GM12872 (cell line): ENCODE measurements around the gene MAGI1.

Experiments used
- CTCF ChIP-seq: IDR thresholded peaks from 3 replicates; pipeline ENCODE4 v1.5.1; 2011; ENCODE audit warnings: low read depth, mild to moderate bottlenecking, low read length, moderate library complexity; ENCODE audit not compliant: insufficient read depth

Gene MAGI1

GRCh38 chr3:66029014-66029413, 9.7 kb downstream of the MAGI1 start:
- TF ChIP-seq CTCF, result no peak

- TF ChIP-seq CTCF, result no peak
Observed at GRCh38 chr3:66028457-66028856, 10.3 kb downstream of the MAGI1 start.

GRCh38 chr3:66023738-66024385, 14.9 kb downstream of the MAGI1 start:
- TF ChIP-seq CTCF, result no peak

GRCh38 chr3:66023229-66023628, 15.5 kb downstream of the MAGI1 start:
- TF ChIP-seq CTCF, result no peak

- TF ChIP-seq CTCF, result no peak
Observed at GRCh38 chr3:66021731-66022131, 17.0 kb downstream of the MAGI1 start.

GRCh38 chr3:66019896-66020295, 18.8 kb downstream of the MAGI1 start:
- no peak for TF ChIP-seq CTCF

GRCh38 chr3:66018057-66019033, 20.4 kb downstream of the MAGI1 start:
- TF ChIP-seq CTCF, result no peak
